ENCODE data around the gene SRBD1.

GRCh38 chr2:45607701-45608100, 3.4 kb downstream of the SRBD1 start:
- peak in 2 of 4 donors; percentile 29 to 33 for TF ChIP-seq CTCF (IDR thresholded peaks at IDR 0.05)
- TF ChIP-seq POLR2A (IDR thresholded peaks at IDR 0.05): no peak
